Stimulated activated CD4-positive, alpha-beta T cell treated with anti-CD3 and anti-CD28 coated beads, Interleukin-1b, Interleukin-23, amount 100 ng/mL, for 4 hours (primary cell): ENCODE results near the gene CYP27B1.

ENCODE experiments used
- DNase-seq, 2 donors: peaks; one replicate each; pipeline ENCODE4 v3.0.0-alpha.2; 2020; ENCODE audit warnings: low read depth in 2 of 2

CYP27B1 gene, protein sequence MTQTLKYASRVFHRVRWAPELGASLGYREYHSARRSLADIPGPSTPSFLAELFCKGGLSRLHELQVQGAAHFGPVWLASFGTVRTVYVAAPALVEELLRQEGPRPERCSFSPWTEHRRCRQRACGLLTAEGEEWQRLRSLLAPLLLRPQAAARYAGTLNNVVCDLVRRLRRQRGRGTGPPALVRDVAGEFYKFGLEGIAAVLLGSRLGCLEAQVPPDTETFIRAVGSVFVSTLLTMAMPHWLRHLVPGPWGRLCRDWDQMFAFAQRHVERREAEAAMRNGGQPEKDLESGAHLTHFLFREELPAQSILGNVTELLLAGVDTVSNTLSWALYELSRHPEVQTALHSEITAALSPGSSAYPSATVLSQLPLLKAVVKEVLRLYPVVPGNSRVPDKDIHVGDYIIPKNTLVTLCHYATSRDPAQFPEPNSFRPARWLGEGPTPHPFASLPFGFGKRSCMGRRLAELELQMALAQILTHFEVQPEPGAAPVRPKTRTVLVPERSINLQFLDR

DNA sequence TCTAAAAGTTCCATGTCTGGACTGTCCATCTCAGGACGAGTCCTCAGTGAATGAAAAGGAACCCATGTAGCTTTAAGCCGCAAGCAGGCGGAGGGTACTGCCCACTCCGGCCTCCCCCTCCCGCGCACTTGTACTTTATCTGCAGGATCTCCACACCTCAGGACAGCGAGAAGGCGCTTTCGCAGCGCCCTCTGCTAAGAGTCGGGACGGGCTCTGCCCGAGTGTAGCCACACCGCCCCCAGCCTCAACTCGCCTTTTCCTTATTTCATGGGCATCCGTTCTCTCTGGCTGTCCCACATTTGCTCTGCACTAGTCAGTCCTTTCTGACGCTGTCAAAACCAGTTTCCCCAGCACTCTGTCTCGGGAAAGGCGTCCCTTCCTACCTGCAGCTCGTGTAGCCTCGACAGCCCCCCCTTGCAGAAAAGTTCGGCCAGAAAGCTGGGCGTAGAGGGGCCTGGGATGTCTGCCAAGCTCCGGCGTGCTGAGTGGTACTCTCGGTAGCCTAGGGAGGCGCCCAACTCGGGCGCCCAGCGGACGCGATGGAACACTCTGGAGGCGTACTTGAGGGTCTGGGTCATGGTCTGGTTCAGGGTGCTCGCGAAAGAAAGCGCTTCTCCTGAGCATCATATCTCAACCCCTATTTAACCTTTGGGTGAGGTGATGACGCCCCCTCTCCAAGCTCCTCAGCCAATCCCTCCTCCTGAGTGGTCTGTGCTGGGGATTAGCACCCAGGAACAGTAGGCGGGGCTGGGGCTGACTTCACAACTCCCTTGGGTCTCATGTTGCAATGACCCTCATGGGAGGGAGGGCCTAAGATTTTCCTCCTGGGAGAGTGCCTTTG lies at the start of gene CYP27B1:
Gene CYP27B1 (minus strand): TSS at position 615 of the 841 bp plus-strand sequence. CDS start 37 bp downstream, at position 578.
- no peak for DNase-seq

DNA sequence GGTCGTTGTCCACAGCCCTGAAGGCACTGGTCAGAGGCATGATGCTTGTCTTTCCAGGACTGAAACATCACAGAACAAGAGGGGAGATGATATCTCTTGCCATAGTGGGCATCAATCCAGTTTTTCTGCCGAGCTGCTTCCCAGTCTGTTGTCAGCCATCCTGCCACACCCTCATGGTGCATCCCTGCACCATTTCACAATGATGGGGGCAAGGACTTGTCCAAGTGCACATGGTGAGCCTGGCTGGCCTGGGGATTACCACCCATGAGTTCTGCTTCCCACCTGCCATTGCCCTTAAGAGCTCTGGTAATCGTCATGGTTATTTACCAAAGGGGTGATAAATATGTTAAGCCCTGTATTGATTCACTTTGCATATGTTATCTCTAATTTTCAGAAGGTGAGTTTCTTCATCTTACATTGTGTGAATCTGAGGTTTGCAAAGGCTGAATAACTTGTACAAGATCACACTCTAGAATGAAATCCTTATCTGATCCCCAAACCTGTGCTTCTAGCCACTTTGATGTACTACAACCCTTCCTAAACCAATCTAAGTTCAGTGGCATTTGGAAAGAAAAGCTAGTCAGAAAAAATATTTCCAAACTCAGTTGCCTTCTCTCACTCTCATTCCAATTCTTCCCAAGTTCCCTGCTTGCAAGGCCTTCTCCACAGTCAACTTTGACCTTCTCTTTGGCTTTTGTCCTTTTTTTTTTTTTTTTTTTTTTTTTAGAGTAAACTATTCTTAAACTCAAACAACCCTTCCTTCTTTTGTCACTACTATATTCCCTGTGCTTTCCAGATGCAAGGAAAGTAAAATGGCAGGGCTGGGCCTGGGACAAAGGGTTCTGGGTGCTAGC lies 49.4 kb upstream of the CYP27B1 start:
- DNase-seq = no peak

GRCh38 chr12:57815177-57816000 lies 48.5 kb upstream of the CYP27B1 start:
- DNase-seq = no peak

DNA sequence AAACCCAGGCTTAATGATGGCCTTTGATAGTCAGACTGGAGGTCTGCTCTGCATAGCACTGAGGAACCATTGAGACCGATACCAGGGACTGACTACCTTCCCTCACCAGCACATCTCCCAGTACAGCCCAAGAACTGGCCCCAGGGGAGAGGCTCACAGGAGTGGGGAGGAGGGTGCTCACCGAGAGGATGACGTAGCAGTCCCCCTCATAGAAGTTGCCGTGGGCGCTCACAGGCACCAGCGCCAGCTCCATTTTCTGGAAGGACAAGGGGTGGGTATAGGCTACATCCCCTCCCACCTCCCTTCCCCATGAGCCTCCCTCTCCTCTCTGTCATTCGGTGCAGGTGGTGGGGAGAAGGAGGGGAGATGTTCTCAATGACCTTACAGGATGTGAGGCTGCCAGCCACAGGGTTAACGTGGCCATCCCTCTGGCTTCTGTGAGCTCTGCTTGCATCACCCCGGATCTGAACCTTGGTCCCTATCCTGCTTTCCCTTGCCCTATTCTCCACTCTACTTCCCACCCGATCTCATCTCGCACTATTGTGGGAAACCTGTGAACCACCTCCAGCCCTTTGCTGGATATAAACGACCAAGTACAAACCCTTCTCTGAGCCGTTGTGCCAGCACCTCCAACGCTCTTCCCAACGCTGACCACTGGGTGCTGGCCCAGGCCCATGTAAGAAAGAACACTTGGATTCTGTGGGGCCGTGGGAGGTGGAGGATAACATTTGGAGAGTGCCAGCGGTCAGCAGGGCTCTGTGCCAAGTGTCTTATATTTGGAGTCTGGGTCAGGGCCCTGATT lies 47.3 kb upstream of the CYP27B1 start:
- no peak for DNase-seq

DNA sequence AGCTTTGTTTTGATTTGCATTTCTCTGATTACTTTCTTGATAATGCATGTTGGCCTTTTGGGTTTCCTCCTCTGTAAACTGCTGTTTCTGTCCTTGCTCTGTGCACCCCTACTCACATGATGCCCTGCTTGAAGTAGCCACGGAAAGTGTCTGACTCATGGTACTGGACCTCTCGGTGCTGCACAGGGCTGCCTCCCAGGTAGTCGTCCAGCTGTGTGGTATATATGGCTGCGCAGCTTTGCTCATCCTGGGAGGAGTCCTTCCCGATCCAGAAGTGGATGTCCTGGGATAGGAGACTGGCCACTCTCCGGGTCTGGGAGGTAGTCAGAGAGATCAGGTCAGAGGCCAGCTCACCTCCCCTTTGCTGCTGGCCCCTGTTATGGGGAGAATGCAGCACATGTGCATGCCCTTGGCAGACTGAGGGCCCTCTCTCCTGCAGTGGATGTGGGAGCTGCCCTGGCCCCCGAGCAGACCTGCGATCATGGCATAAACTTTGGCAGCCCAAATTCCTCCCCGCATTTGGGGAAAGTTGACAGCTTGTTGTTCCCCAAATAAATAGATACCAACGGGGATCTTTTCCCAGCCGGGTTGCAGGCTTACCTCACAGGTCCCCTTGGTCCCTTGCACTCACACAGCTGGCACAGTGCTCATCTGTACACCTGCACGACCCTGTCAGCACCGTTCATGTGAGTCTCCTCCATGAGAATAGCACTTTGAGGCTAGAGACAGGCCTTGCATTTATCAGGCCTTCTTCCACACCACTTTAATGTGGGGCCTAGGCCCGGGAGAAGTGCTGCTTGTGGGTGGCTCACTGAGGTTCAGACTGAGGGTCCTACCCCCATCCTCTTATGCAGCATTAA lies 46.5 kb upstream of the CYP27B1 start:
- no peak for DNase-seq

- no peak for DNase-seq
These were observed 44.3 kb upstream of the CYP27B1 start for GRCh38 chr12:57811028-57811755.

GRCh38 chr12:57810450-57810849 lies 43.6 kb upstream of the CYP27B1 start:
- no peak for DNase-seq

DNA sequence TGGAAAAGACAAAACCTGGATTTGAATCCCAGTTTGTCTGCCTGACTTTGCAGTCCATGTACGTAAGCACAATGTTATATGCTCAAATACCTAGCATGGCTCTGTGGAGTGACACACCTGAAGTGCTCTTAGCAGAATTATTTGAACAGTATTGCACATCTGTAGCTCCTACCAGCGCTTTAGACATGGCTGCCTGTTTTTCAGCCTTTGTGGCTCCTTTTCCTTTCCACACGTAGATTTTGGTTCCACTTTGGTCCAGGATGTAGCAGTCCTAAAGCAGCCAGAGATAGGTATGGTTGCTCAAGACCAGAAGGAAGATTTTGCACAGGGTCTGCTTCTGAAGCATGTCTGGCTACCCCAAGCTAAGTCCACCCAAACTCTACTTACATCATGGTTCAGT lies 42.5 kb upstream of the CYP27B1 start:
- no peak for DNase-seq

DNA sequence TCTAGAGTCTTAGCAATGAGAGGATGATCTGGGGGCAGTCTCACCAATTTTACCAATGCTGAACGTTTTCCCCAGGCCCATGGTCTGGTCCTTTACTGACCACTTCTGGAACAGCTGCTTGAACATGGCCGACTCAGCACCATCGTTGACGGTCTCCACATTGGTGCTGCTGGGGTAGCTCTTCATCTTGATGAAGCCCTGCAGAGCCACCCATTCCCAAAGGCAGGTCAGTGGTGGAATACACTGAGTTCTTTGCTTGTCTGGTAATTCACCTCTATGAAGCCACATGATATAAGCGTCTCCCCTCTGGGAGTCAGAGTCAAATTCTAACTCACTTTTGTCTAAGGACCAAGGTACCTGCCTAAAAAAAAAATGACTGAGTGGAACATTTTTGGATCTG lies 41.5 kb upstream of the CYP27B1 start:
- DNase-seq = no peak

GRCh38 chr12:57807285-57807684 lies 40.4 kb upstream of the CYP27B1 start:
- no peak for DNase-seq

DNA sequence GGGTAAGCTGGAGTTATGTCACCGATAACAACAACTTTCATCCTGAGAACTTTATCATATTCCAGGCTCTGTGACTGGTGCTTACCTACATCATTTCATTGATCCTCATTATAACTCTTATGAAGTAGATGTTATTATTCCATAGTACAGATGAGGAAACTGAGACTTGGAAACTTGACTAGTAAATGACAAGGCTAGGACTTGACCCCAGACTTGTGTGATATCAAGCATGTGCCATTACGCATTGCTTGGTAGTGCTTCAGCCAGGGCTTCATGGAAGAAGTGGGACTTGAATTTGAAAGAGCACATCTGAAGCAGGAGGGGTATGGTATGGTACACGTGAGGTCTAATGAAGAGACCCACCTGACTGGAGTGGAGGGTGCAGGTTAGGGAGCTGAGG lies 39.8 kb upstream of the CYP27B1 start:
- no peak for DNase-seq

DNA sequence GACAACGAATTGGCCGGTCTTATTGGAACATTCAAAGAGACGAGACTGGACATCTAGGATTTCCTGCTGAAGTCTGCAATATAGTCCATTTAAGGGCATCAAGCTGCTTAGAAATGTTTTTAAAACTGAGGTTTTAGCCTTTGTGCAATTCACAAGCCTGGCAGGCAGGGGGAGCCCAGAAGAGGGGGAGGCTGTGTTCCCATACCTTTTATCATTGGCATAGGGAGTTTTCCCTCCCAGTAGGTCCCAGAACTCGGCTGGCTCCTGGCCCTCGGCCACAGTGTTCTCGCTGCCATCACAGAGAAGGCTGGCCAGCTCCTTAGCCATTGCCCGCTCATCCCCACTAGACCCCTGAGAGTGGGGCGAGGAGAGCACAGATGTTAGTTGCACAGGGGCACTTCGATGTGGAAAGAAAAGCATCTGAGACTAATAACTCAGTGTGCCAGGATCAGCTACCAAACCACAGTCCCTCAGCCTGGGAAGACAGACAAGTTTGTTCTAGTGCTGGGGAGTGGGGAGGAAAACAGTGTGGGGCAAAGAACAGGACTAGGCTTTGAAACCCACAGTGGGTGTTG lies 36.5 kb upstream of the CYP27B1 start:
- no peak for DNase-seq

DNA sequence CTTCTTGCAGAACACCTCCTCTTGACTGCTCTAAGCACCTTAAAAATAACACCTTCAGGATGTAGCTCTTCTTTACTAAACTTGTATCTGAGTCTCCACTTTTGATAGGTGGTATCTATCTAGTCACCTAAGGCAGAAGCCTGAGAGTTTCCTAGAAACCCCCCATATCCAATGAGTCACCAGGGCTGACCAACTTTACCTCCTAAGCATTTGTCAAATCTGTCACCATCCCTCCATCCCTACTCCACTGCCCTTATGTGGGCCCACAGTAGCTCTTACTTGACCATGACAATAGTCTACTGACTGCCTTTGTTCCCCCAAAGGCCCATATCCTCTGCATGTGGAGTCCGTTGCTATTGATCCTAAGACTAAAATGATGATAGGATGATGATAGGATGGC lies 35.7 kb upstream of the CYP27B1 start:
- no peak for DNase-seq

DNA sequence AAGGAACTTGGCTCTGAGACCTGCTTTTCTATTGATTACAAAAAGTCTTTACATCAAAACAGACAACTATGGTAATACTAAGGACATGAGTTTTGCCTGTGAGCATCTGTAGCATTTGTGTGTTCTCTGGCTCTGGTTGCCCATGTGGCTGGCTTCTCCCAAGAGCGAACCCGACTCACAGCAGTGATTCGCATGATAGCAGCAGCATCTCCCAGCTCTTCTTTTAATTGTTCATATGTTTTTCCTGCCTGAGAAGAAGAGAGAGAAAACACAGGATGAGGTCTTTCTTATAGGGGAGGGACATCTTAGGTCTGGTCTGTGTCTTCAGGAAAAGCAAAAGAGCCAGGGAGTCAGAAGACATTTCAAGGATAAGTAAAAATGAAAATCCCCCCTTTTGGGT lies 34.1 kb upstream of the CYP27B1 start:
- no peak for DNase-seq

DNA sequence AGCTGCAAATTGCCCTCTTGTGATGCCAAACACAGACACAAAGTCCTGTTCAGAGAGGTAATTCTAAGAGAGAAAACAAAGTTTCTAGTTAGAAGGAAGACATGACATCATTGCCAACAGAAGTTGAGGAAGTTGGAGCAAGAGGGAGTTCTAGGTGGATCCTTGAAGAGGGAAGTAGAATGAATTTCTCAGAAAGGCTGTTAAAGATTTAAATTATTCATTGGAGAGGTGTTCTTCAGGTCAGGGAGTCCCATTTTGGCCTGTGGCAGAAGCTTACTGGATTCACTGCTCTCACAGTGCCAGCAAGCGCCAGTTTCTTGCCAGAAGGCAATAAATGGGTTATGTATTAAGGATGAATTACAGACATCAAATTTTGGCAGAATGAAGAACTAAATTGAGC lies 31.1 kb upstream of the CYP27B1 start:
- DNase-seq = no peak

GRCh38 chr12:57796996-57797395 lies 30.1 kb upstream of the CYP27B1 start:
- no peak for DNase-seq

DNA sequence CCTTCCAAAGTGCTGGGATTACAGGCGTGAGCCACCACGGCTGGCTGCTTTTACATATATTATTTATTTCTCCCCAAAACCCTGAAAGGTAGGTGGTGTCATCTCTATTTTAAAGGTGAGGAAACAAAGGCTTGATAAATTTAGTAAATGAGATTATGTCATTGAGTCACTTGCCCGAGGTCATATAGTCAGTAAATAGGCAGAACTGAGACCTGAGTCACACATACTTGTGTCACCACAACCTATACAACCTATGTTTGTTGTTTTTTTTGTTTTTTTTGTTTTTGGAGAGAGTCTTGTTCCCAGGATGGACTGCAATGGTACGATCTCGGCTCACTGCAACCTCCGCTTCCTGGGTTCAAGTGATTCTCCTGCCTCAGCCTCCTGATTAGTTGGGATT lies 28.5 kb upstream of the CYP27B1 start:
- DNase-seq = no peak

GRCh38 chr12:57793920-57794319 lies 27.0 kb upstream of the CYP27B1 start:
- no peak for DNase-seq
